HG03558 (cell line): ENCODE measurements around the gene NBEA.
"Not testable (repeated sequence)": the region's sequence is repeated elsewhere in the genome, so short reads cannot be mapped to it uniquely, and the experiment has no call there.

Experiments
- ATAC-seq: cut with Tn5 transposase; IDR thresholded peaks from one replicate; pipeline ENCODE4 v1.9.1; 2021; ENCODE audit warnings: moderate number of reproducible peaks; ENCODE audit not compliant: unreplicated experiment; ENCODE audit errors: extremely low read depth

Gene NBEA

GRCh38 chr13:35598790-35599369 is 656.8 kb downstream of the NBEA start:
- no peak for ATAC-seq

DNA sequence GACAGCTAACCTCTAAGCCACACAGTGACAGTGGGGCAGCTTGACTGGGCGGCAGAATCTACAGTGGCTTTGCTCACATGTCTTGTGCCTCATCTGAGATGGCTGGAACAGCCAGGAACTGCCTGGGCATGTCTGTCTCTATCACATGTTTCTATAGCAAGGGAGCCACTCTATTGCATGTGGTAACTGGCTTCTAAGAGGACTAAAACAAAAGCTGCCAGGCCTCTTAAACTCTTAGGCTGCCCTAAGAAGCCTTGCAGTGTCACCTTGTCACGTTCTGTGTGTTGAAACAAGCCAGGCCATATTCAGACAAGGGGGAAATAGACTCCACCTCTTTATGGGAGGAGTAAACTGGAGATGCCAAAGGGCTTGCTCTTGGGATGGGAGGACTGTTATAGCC is 657.3 kb downstream of the NBEA start:
- ATAC-seq: no peak

- ATAC-seq: no peak
Observed at GRCh38 chr13:35600137-35600536, 658.1 kb downstream of the NBEA start.

- no peak for ATAC-seq
Observed at GRCh38 chr13:35603593-35604285, 661.7 kb downstream of the NBEA start.

DNA sequence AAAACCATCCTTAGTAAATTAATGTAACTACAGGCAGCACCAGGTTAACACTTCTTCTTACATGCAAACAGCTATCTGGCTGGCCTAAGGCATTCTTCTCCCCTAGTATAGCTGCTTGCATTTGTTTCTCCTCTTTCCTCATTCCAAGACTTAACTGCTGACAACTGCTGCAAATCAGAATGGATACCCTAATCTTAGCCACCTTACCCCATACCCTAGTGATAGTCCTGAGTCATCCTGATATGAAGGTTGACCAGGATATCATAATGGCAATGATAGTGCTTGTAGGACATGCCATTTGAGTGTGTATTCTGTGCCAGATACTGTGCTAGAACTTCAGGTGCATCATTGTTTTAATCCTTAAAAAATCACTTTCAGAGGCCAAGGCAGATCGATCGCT is 672.6 kb downstream of the NBEA start:
- ATAC-seq: no peak

DNA sequence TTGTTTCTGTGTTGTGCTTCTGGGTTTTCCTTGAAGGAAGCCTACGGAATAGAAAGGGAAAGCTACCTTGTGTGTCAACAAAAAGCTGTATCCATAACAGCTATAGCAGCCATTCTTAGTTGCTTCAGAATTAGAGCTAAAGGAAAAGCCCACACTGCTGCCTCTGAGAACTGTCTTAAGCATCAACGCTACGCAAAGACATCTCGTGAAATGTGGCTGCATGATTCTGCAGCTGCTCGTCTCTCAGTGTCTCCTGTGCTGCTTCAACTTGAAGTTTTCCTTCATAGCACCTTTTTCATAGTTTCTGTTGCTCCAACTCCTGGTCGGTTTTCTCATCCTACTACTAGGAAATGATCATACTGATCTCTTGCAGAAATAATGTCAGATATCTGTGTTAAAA is 675.4 kb downstream of the NBEA start:
- ATAC-seq: no peak

GRCh38 chr13:35618565-35619083 is 676.6 kb downstream of the NBEA start:
- no peak for ATAC-seq

- ATAC-seq: no peak
Observed at GRCh38 chr13:35621989-35622388, 679.9 kb downstream of the NBEA start.

- ATAC-seq: no peak
Observed at GRCh38 chr13:35629026-35629425, 687.0 kb downstream of the NBEA start.

DNA sequence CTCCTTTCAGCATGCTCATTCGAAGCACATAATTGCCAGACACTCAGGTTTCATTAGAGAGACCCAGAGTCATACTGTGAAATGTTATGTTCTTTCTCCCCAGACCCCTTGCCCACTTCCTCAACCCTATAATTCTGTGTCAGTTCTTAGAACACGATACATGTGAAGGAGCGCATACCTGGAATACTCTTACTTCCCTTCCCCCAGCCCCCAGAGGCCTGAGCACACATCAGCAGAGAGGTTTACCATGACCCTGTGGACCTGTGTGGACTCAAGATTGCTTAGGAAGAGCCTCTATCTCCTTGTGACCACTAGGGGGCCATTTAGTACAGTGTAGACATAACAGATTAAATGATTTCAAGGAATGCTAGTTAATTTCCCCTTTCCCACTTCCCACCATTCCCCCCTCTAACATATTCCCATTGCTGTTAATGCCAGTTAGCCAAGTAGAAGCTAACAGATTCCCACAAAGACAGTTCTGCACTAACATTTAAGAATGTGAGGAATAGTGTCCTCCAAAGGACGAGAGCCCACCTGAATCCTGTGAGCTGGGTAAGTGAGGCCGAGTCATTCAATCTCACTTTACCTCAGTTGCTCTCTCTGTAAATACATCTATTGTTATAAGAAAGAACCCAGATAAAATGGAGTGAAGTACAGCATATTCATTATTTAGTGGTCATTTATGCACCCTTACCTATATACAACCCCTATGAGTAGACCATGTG is 688.6 kb downstream of the NBEA start:
- no peak for ATAC-seq

GRCh38 chr13:35631666-35632065 is 689.6 kb downstream of the NBEA start:
- ATAC-seq: no peak

DNA sequence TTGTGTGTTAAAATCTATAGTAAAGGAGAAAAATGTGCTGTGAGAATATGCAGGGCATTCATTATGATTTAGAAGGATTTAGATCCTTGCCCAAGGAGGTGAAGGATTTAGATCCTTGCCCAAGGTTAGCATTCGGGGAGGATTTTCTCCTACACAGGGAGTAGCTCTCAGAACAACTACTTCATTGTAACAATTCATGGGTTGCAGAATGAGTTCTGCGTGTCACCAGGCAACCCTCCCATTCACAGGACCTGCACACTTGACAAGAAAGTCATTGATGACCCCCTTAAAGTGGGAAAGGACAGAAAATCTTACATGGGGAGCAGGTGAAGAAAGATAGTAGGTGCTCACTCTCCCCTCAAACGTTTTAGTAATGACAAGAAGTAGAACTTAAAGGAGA is 701.6 kb downstream of the NBEA start:
- ATAC-seq: no peak

GRCh38 chr13:35646056-35646774 is 704.1 kb downstream of the NBEA start:
- no peak for ATAC-seq

DNA sequence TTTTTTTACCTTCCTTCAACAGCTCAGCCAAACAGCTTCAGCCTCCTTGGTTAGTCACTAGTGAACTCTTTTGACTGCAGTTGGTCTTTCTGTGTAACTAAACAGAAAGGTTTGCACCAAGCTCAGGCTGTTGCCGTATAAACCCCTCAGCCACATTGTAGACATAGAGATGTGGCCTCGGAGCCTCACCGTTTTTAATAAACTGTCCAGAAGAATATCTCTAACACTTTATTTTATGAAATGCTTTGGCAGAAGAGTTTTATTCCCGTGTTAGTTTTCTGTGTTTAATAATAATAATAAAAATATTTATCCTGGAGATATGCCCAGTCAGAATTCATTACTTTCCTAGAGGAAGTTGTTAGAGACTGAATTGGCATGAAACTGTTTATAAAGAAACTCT is 706.1 kb downstream of the NBEA start:
- no peak for ATAC-seq

- no peak for ATAC-seq
Observed at GRCh38 chr13:35649162-35649561, 707.1 kb downstream of the NBEA start.

DNA sequence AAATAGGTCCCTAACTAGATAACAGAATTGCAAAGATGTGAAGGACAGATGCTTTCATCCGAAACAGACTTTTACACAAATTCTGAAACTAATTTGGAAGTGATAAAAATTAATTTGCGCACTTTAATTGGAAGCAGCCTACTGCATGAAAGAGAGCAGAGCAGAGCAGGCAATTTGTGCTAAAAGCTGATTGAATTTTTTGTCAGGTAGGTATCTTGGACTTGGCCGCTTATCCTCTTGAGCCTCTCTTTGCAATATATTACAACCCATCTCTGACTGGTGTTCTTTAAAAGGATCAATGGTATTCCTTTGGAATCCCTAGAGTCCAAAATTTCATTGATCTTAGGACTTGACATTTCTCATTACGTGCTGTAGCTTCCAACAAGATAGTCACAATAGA is 717.7 kb downstream of the NBEA start:
- no peak for ATAC-seq

DNA sequence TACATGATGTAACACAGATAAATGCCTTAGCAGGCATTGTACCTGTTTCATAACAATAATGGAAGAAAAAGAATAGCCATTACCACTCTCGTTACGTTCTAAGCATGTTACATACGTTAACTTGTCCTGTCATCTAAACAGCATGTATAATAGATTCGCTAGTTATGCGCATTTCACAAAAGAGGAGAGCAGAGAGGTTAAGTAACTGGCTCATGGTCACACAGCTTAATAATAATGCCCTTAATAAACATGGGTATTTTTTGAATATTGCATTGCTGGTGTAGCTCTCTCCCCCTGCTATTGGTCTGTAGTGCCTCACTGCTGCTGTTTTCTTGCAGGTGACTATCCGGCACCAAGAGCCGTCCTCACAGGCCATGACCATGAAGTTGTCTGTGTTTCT is 722.7 kb downstream of the NBEA start:
- no peak for ATAC-seq

- no peak for ATAC-seq
Observed at GRCh38 chr13:35669321-35669720, 727.3 kb downstream of the NBEA start.

DNA sequence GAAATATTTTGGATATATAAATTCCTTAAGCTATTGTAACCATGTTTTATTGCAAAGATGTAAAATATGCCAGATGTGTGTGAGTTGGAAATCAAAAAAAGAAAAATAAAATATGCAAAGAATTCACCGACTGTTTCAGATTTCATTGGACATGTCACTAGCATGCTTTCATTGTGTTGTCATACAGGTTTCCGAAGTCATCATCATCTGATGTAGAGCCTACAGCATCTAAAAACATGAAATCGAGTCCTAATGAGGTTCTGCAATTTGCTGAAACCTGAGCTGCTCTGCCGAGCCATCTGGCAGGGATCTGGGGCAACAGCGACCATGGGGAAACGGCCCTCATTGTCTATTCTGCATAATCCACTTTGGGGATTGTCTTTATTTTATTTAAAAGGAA is 730.5 kb downstream of the NBEA start:
- ATAC-seq: no peak

DNA sequence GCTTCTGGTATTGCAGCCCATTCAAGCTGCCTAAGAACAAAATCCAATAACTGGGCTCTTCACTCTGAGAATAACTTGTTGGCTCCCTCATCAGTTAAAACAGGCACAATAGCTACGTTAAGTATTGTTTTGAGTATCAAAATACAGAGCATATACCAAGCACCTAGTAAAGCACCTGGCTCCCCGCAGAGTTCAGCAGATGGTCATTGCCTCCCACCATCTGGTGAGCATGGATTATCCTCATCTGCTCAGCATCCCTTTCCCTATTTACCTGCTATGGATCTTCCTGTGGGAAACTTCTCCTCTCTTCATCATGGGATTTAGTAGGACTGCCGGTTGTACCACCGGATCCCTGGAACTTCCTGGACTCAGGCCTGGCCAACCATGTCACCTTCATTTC is 733.6 kb downstream of the NBEA start:
- no peak for ATAC-seq

DNA sequence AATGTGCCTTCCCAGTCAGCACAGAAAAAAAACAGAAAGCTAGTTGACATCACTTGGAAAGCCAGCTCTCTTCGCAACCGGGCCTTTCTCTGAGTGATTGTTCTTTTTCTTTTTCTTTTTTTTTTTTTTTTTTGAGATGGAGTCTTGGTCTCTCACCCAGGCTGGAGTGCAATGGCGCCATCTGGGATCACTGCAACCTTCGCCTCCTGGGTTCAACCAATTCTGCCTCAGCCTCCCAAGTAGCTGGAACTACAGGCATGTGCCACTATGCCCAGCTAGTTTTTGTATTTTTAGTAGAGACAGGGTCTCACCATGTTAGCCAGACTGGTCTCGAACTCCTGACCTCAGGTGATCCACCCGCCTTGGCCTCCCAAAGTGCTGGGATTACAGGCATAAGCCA is 735.8 kb downstream of the NBEA start:
- not testable (repeated sequence) for ATAC-seq
